ENCODE measurements around the gene ACSF2.
"Not testable (repeated sequence)": the region's sequence is repeated elsewhere in the genome, so short reads cannot be mapped to it uniquely, and the experiment has no call there.

ACSF2 gene

DNA sequence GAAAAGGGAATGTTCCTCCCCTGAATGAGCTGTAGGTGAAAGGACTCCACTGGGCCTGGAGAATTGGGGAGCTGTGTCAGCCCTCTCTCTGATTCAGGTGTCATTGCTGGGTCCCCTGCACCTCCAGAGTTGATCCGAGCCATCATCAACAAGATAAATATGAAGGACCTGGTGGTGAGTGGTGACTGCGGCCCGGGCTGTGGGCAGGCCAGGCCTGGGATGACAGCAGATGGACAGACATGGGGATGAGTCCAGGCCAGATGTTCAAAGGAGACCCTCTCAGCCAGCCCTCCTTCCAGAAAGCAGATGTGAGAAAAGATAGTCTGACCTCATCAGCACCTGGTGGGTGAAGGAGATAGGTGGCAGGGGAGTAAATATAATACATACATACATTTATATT lies 38.1 kb downstream of the ACSF2 start:
- no peak for DNase-seq (ENCODE audit: low read depth, low spot score)

DNA sequence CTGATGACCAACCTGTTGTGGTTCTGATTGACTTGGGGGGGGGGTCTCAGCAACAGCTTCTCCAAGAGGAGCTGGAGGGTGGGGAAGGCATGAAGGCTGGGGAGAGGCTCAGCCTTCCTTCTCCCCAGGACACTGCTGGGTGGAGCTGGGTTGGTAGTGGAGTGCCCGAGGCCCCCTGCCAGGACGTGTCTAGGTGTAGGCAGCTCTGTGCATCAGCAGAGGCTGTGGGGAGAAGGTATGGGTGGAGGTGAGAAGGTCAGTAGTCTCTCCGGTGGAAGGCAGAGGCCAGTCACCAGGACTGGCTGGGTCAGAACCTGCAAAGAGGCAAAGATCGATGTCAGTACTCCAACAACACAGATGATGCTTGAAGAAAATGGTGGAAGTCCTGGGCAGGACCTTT lies 38.7 kb downstream of the ACSF2 start:
- DNase-seq (ENCODE audit: low read depth, low spot score), result no peak

DNA sequence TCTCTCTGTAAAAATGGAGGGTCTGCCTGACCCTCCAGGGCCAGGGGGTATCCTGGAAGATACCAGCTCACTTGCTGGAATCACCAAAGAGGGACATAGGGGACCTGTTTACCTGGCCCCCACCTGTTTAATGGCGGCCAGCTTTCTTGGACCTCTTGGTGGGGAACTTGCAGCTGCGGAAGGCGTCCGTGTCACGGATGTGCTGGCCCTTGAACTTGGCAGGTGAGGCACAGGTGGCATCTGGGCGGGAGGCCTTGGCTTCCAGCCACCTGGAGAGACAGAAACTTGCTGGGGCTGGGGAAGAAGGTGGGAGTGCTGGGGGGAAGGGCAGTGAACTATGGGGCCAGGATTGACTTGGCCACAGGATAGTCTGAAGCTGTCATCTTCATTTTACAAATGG lies 39.2 kb downstream of the ACSF2 start:
- no peak for DNase-seq (ENCODE audit: low read depth, low spot score)

DNA sequence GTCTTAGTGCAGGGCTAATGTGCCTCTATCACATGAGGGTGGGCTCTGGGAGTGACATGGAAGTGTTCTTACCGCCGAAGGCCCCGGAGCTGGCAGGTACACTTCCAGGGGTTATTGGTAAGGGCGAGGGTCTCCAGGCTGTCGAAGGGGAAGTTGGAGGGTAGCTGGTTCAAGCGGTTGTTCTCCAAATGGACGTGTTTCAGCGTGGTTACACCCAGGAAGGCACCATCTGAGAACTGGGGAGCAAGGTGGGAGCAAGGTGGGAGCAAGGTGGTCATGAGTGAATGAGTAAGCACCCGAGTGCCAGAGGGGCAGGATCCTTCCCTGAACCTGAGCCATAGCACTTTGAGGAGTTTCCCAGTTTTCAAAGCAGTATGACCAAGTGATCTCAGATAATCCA lies 39.6 kb downstream of the ACSF2 start:
- no peak for DNase-seq (ENCODE audit: low read depth, low spot score)

DNA sequence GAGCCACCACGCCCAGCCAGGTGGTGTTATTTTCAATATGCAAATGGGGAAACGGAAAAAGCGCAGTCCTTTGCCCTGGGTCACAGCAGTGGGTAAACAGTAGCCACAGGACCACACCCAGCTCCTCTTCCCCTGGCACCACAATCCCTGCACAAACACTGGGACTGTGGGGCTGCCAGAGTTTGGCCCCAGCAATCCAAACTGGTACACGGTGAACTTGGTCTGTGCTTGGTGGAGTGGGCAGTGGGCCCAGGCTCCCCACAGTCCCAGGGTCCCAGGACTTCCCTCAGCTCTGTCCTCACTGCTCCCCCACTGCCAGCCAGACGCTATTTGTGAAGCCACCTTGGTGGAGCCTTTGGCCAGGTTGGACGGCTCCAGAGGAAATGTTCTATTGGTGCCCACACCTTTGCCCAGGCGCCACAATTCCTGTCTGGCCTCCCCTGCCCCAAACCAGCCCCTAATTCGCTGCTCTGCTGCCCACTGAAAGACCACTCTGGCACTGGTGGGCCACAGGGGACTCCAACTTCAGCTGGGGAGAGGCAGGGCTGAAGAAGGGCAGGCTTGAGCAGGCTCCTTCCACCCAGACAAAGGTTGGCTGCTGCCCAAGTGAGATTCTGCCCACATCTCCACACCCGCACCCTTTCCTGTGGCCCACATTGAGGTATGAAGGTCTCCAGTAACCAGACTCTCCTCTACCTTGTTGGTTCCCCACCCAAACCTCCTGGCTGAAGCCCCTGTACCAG lies 40.5 kb downstream of the ACSF2 start:
- DNase-seq (ENCODE audit: low read depth, low spot score), result no peak

DNA sequence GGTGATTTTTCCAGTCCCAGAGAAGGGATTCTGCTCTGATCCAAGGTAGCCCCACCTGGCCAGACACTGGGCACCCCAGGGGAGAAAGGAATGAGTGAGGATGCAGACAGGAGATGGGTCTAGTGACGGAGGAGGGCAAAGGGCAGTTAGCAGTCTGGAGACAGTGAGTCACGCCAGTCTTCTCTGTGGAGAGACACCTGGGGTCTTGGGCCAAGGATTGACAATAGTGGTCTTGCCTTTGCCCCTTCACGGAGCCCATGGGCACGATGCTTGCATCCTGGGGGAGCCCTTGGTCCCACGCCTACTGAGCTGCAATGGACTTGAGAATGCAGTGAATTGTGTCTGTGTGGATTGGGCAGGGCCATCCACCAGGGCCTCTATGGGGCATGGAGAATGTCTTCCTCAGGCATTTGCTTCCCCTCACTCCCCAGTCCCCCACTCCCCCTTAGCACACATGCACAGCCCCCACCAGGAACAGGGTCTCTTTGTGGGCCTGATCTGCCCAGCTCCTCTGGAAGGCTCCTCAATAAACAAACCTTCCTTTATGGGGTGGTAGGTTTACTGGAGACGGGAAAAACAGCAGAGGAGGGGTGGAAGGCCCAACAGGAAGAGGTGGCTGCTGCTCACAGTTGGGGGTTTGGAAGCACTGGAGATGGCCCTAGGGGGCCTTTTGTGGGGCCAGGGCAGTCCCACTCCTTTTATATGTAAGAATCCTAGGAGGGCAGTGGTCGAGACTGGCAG lies 41.3 kb downstream of the ACSF2 start:
- no peak for DNase-seq (ENCODE audit: low read depth, low spot score)

GRCh38 chr17:50467855-50468303 lies 41.9 kb downstream of the ACSF2 start:
- DNase-seq (ENCODE audit: low read depth, low spot score), result no peak

DNA sequence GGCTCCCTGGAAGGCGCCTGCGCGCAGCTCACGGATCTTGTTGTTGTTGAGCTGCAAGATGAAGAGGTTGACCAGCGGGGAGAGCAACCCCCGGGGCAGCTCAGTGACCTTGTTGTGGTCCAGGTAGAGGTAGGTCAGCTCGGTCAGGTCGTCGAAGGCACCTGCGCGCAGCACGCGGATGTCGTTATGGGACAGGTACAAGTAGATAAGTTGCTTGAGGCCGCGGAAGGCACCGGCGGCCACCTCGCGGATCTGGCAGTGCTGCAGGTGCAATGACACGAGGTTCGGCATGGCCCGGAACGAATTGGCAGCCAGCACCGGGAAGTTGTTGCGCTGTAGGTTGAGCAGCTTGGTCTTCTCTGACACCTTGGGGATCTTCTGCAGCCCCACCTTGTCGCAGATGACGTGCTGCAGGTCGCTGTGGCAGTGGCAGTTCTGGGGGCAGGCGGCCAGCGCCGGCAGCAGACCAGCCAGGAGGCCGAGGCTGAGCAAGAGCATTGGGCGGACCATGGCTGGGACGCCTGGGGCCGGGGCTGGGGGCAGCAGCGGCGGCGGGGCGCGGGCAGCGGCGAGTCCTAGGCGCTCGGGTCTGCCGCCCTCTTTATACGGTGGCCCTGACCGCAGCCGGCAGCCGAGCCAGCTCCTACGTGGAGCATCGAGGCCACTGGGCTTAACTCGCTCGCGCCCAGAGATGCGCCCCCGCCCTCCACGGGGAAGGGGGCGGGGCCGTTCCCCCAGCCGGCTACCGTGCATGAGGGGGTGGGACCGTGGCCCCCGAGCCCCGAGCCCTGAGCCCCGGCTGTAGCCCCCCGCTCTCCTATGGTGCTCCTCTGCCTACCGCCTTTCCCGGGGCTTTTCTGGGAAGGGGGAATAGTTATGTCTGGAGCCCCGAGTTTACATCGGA lies 42.5 kb downstream of the ACSF2 start, which contains the start of gene CHAD:
Gene CHAD (minus strand): TSS at position 577 of the 904 bp plus-strand sequence. CDS start 67 bp downstream, at position 510.
- DNase-seq (ENCODE audit: low read depth, low spot score), result no peak

GRCh38 chr17:50469208-50469605 lies 43.2 kb downstream of the ACSF2 start:
- no peak for DNase-seq (ENCODE audit: low read depth, low spot score)

DNA sequence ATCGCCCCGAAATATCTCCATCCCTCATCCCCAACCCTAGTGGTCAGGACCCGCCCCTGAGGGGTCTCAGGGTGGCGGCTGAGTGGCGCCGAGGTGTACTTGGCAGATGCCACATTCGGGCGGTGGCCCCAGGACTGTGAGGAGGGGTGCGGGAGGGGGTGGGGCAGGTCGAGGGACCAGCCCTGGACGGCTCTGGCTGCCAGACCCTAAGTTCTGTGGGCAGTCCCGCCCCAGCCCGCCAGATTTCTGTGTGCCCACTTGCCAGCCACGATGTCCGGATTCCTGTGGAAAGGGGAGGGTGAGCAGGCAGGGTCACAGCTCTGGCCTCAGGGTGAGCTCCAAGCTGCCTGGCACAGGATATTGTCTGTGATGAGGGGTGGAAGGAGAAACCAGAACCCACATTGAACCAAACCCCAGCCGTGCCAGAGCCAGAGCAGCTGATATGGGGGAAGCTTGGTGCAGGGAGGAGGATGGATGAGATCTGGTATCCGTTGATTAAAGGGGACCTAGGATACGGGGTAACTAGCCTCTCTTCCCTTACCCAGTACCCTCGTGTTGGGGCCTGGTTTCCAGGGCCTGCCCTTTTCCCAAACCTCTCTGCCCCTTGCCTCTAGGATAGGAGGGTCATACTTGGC lies 43.8 kb downstream of the ACSF2 start:
- DNase-seq (ENCODE audit: low read depth, low spot score), result no peak

- no peak for DNase-seq (ENCODE audit: low read depth, low spot score)
These were observed 44.4 kb downstream of the ACSF2 start for GRCh38 chr17:50470426-50470825.

DNA sequence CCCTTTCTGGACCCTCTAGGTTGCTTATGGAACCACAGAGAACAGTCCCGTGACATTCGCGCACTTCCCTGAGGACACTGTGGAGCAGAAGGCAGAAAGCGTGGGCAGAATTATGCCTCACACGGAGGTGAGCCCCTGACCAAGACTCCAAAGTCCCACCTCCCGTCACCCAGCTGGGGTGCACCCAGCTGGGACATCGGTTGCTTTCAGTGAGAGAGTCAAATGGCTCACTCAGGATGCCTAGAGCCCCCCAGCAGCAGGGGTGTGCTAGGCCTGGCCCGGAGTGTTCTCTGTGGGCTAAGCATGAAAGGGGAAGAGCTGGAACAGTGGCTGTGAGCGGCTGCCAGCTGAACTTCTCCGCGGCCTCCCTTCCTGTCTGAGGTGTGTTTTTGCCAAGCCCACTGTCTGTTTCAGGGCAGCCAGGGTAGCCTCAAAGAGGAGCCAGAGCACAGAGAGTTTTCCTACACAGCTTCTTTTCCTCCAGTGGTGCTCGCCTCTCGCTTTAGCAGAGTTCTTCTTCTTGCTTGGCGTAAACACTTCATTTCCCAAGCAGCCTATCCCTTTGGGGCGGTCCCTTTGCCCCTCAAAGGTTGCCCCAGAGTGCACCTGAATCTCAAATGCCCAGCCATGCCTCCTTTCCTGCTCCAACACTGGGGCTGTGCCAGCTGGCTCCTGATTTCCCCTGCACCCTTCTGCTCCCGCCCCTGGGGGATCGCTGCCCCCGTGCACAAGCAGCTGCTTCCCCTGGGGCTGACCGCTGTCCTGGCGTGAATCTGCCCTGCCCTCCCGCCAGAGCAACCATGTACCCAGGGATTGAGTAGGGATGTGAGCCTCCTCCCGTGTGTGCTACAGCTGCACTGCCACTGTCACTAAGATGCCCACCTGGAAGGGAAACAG lies 45.2 kb downstream of the ACSF2 start:
- no peak for DNase-seq (ENCODE audit: low read depth, low spot score)

DNA sequence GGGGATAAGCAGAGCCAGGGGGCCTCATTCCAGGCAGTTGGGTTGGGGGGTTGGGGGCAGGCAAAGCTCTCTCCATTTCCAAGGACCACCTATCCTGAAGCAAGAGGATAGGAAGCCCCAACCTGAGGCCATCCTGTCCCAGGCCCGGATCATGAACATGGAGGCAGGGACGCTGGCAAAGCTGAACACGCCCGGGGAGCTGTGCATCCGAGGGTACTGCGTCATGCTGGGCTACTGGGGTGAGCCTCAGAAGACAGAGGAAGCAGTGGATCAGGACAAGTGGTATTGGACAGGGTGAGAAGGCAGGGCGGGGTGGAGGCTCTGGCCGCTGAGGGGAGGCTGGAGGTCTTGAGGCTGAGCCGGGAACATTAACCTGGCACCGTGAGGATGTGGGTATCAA lies 46.3 kb downstream of the ACSF2 start:
- DNase-seq (ENCODE audit: low read depth, low spot score), result no peak

DNA sequence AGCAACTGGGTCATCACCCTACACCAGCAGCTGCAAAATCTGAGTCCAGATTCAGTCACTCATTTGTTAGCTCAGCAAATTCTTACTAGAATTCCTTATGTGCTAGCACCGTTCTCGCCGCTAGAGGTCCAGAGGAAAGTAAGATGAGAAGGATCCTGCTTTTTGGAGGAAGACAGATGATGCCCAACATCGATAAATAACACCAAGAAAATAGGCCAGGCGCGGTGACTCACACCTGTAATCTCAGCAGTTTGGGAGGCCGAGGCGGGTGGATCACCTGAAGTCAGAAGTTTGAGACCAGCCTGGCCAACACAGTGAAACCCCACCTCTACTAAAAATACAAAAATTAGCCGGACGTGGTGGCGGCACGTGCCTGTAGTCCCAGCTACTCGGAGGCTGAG lies 46.7 kb downstream of the ACSF2 start:
- not testable (repeated sequence) for DNase-seq (ENCODE audit: low read depth, low spot score)

- DNase-seq (ENCODE audit: low read depth, low spot score), result no peak
These were observed 47.9 kb downstream of the ACSF2 start for GRCh38 chr17:50473901-50474300.

DNA sequence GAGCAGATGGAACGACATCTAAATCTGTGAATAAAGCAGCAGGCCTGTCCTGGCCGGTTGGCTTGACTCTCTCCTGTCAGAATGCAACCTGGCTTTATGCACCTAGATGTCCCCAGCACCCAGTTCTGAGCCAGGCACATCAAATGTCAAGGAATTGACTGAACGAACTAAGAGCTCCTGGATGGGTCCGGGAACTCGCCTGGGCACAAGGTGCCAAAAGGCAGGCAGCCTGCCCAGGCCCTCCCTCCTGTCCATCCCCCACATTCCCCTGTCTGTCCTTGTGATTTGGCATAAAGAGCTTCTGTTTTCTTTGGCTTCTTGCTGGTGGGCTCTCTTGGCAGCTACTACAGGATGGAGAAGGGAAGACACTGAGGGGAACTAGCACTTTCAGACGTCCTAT lies 48.5 kb downstream of the ACSF2 start:
- DNase-seq (ENCODE audit: low read depth, low spot score), result no peak

DNA sequence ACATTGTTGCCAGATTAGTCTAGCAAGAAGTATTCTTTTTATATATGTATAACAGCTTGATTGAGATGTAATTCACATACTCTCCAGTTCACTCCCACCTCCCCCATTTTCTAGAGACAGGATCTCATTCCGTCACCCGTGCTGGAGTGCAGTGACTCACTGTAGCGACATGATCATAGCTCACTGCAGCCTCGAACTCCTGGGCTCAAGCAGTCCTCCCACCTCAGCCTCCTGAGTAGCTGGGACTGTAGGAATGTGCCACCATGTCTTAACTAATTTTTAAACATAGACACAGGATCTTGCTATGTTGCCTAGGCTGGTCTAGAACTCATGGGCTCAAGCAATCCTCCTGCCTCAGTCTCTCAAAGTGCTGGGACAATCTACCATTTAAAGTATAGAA lies 49.3 kb downstream of the ACSF2 start:
- no peak for DNase-seq (ENCODE audit: low read depth, low spot score)

GRCh38 chr17:50475775-50476544 lies 49.9 kb downstream of the ACSF2 start:
- not testable (repeated sequence) for DNase-seq (ENCODE audit: low read depth, low spot score)

GRCh38 chr17:50476545-50477315 lies 50.7 kb downstream of the ACSF2 start:
- no peak for DNase-seq (ENCODE audit: low read depth, low spot score)

Measured in brain pericyte (primary cell).